H1 (cell line): ENCODE results near the gene PSKH1. TPM values are rescaled to one million over a fixed set of nuclear protein-coding genes. Genes with fewer than 3 reads are reported as not detected.

Experiments
- CTCF ChIA-PET: fragments of 300-600 bp; sonication (Branson Sonifier 250); formaldehyde crosslinking; loops from one replicate; lab custom pipeline; 2021; ENCODE audit not compliant: partially characterized antibody; lab: Charles Lee
- POLR2A ChIA-PET: fragments of 300-600 bp; sonication (Branson Sonifier 250); formaldehyde crosslinking; loops from one replicate; lab custom pipeline; 2021; ENCODE audit warnings: inconsistent platforms; ENCODE audit not compliant: partially characterized antibody; lab: Charles Lee
- DNase-seq, 2 experiments: peaks; one replicate each; pipeline versions ENCODE4 v3.0.0 to v3.0.0-alpha.2; 2010 to 2022; ENCODE audit warnings: low spot score in 2 of 2, low read depth in 1 of 2, mixed read lengths in 1 of 2
- FAIRE-seq: peaks from 2 replicates; lab custom pipeline; 2011; peaks lifted over from hg19 to GRCh38; lab: Jason Lieb, UNC
- H2AFZ ChIP-seq: 2 replicates; pipeline ENCODE4 v1.8.1; 2012; ENCODE audit warnings: low read length, inconsistent platforms
- H2AK5ac ChIP-seq: 2 replicates; pipeline ENCODE4 v1.6.1; 2013; ENCODE audit warnings: low read depth, low read length
- H2BK120ac ChIP-seq: replicated peaks from 2 replicates; pipeline ENCODE3; 2013; ENCODE audit warnings: low read depth, low read length, inconsistent platforms
- H2BK12ac ChIP-seq: 2 replicates; pipeline ENCODE4 v1.6.1; 2013; ENCODE audit warnings: low read depth, low read length
- H2BK15ac ChIP-seq: 2 replicates; pipeline ENCODE4 v1.6.1; 2013; ENCODE audit warnings: low read length
- H2BK20ac ChIP-seq: 2 replicates; pipeline ENCODE4 v1.6.1; 2013; ENCODE audit warnings: low read length
- H2BK5ac ChIP-seq: 2 replicates; pipeline ENCODE4 v1.6.1; 2013; ENCODE audit warnings: low read depth, low read length
- H3K14ac ChIP-seq: 2 replicates; pipeline ENCODE4 v1.6.1; 2013; ENCODE audit warnings: inconsistent platforms; ENCODE audit not compliant: insufficient read length
- H3K18ac ChIP-seq: 2 replicates; pipeline ENCODE4 v1.6.1; 2013; ENCODE audit warnings: low read length; ENCODE audit errors: extremely low read depth
- H3K23ac ChIP-seq: 2 replicates; pipeline ENCODE4 v1.6.1; 2013; ENCODE audit warnings: inconsistent platforms; ENCODE audit not compliant: insufficient read length
- H3K23me2 ChIP-seq: 2 replicates; pipeline ENCODE4 v1.6.1; 2013; ENCODE audit warnings: low read depth, low read length
- H3K27ac ChIP-seq: 2 replicates; pipeline ENCODE4 v1.6.1; 2011; ENCODE audit warnings: low read depth, low read length, inconsistent platforms
- H3K27me3 ChIP-seq, 4 experiments: replicated peaks in 1 of 4; 1 replicate in 1 of 4; 2 replicates in 3 of 4; pipeline versions ENCODE4 v1.6.1 to v1.8.1; 2011 to 2013; ENCODE audit warnings: low read length in 3 of 4, mild to moderate bottlenecking in 3 of 4, inconsistent platforms in 2 of 4, mixed read lengths in 2 of 4, moderate library complexity in 1 of 4; ENCODE audit not compliant: control insufficient read depth in 3 of 4, insufficient read depth in 3 of 4; ENCODE audit errors: extremely low read depth in 1 of 4
- H3K36me3 ChIP-seq, 4 experiments: 2 replicates each; pipeline versions ENCODE4 v1.6.1 to v1.8.1; 2011 to 2013; ENCODE audit warnings: mild to moderate bottlenecking in 4 of 4, low read length in 3 of 4, moderate library complexity in 2 of 4, control low read depth in 1 of 4, inconsistent platforms in 1 of 4; ENCODE audit not compliant: insufficient read depth in 4 of 4, control insufficient read depth in 2 of 4
- H3K4ac ChIP-seq: replicated peaks from 2 replicates; pipeline ENCODE3; 2013; ENCODE audit warnings: low read length, low read depth, mixed read lengths, inconsistent platforms; ENCODE audit not compliant: insufficient read length
- H3K4me1 ChIP-seq, 4 experiments: replicated peaks in 1 of 4; 1 replicate in 1 of 4; 2 replicates in 3 of 4; pipeline versions ENCODE4 v1.6.1 to v1.8.1; 2011 to 2013; ENCODE audit warnings: low read length in 3 of 4, inconsistent platforms in 2 of 4, mixed read lengths in 1 of 4; ENCODE audit not compliant: insufficient read depth in 4 of 4, control insufficient read depth in 3 of 4
- H3K4me2 ChIP-seq, 2 experiments: 2 replicates each; pipeline versions ENCODE4 v1.6.1 to v1.8.1; 2011 to 2013; ENCODE audit warnings: low read depth in 2 of 2, low read length in 2 of 2, control low read depth in 1 of 2, inconsistent platforms in 1 of 2, mild to moderate bottlenecking in 1 of 2; ENCODE audit not compliant: insufficient read depth in 1 of 2
- H3K4me3 ChIP-seq, 4 experiments: fragments of 200-600, 300-600 bp in 1 of 4; sonication (generic), shearing (Covaris generic), sonication (Bioruptor Twin) in 1 of 4; 2 replicates each; pipeline versions ENCODE4 v1.5.1 to v1.8.1; 2011 to 2016; ENCODE audit warnings: low read length in 4 of 4, low read depth in 3 of 4, control low read depth in 2 of 4, inconsistent platforms in 2 of 4, mild to moderate bottlenecking in 2 of 4, mixed read lengths in 1 of 4, moderate library complexity in 1 of 4; ENCODE audit not compliant: insufficient read depth in 2 of 4; ENCODE audit errors: extremely low read depth in 1 of 4
- H3K56ac ChIP-seq: replicated peaks from 2 replicates; pipeline ENCODE3; 2013; ENCODE audit warnings: low read depth, mild to moderate bottlenecking, mixed read lengths, low read length, inconsistent platforms; ENCODE audit not compliant: insufficient read length
- H3K79me1 ChIP-seq: 2 replicates; pipeline ENCODE4 v1.6.1; 2013; ENCODE audit warnings: low read depth, low read length, control low read depth
- H3K79me2 ChIP-seq, 2 experiments: 2 replicates each; pipeline versions ENCODE4 v1.6.1 to v1.8.1; 2012 to 2013; ENCODE audit warnings: low read length in 2 of 2, mild to moderate bottlenecking in 2 of 2, inconsistent platforms in 1 of 2; ENCODE audit not compliant: insufficient read depth in 2 of 2, control insufficient read depth in 1 of 2
- H3K9ac ChIP-seq, 4 experiments: replicated peaks in 1 of 4; 1 replicate in 1 of 4; 2 replicates in 3 of 4; pipeline versions ENCODE4 v1.6.1 to v1.8.1; 2011 to 2013; ENCODE audit warnings: low read depth in 3 of 4, low read length in 3 of 4, control low read depth in 2 of 4, mild to moderate bottlenecking in 2 of 4, moderate library complexity in 2 of 4, inconsistent platforms in 1 of 4; ENCODE audit errors: extremely low read depth in 1 of 4
- H3K9me3 ChIP-seq, 2 experiments: 2 replicates each; pipeline versions ENCODE4 v1.6.1 to v1.8.1; 2012 to 2013; ENCODE audit warnings: mild to moderate bottlenecking in 2 of 2, moderate library complexity in 2 of 2, control low read depth in 1 of 2, inconsistent platforms in 1 of 2, low read depth in 1 of 2, low read length in 1 of 2, mixed read lengths in 1 of 2; ENCODE audit not compliant: insufficient read depth in 2 of 2
- H4K20me1 ChIP-seq, 2 experiments: replicated peaks in 1 of 2; 2 replicates each; pipeline versions ENCODE3 to v1.8.1; 2011 to 2013; ENCODE audit warnings: inconsistent platforms in 2 of 2, low read length in 2 of 2, mild to moderate bottlenecking in 1 of 2; ENCODE audit not compliant: insufficient read depth in 2 of 2, control insufficient read depth in 1 of 2
- H4K5ac ChIP-seq: 2 replicates; pipeline ENCODE4 v1.6.1; 2013; ENCODE audit warnings: low read length, low read depth, mixed read lengths, inconsistent platforms; ENCODE audit not compliant: insufficient read length
- H4K8ac ChIP-seq: 2 replicates; pipeline ENCODE4 v1.8.0; 2013; ENCODE audit warnings: mild to moderate bottlenecking, moderate library complexity, low read length, inconsistent platforms; ENCODE audit not compliant: insufficient read depth; ENCODE audit errors: extremely low read depth
- H4K91ac ChIP-seq: replicated peaks from 2 replicates; pipeline ENCODE3; 2013; ENCODE audit warnings: low read length, mixed read lengths, inconsistent platforms; ENCODE audit not compliant: insufficient read length
- BACH1 ChIP-seq: IDR thresholded peaks from 2 replicates; pipeline ENCODE4 v1.6.1; 2012; ENCODE audit warnings: low read length, improper control_type of control experiment
- CBX5 ChIP-seq: fragments of 300-800, 300-1000 bp; sonication (generic); IDR thresholded peaks from 2 replicates; pipeline ENCODE4 v1.7.1; 2016; ENCODE audit warnings: antibody characterized with exemption, low read length, low read depth
- CHD2 ChIP-seq: IDR thresholded peaks from 2 replicates; pipeline ENCODE4 v1.6.1; 2012; ENCODE audit warnings: low read length, improper control_type of control experiment
- EGR1 ChIP-seq: IDR thresholded peaks from 2 replicates; pipeline ENCODE4 v1.6.1; 2011; ENCODE audit warnings: low read depth, low read length, borderline replicate concordance
- HDAC6 ChIP-seq: IDR thresholded peaks from one replicate; pipeline ENCODE4 v1.7.1; 2012; ENCODE audit warnings: low read depth, mild to moderate bottlenecking, inconsistent platforms, low read length, moderate library complexity
- NANOG ChIP-seq: IDR thresholded peaks from 2 replicates; pipeline ENCODE4 v1.6.1; 2011; ENCODE audit warnings: low read length, low read depth, mild to moderate bottlenecking, inconsistent platforms; ENCODE audit not compliant: insufficient read depth, poor library complexity, severe bottlenecking
- POLR2AphosphoS5 ChIP-seq: IDR thresholded peaks from 2 replicates; pipeline ENCODE4 v1.6.1; 2011; ENCODE audit warnings: low read depth, low read length
- SUZ12 ChIP-seq: fragments of 200-600 bp; sonication (generic); IDR thresholded peaks from 2 replicates; pipeline ENCODE4 v1.6.1; 2012; ENCODE audit warnings: mild to moderate bottlenecking, inconsistent platforms, low read length, moderate library complexity, mixed read lengths
- TBP ChIP-seq: IDR thresholded peaks from 2 replicates; pipeline ENCODE4 v1.6.1; 2011; ENCODE audit warnings: low read depth, low read length, improper control_type of control experiment
- TCF12 ChIP-seq: IDR thresholded peaks from 2 replicates; pipeline ENCODE4 v1.6.1; 2011; ENCODE audit warnings: low read depth, mild to moderate bottlenecking, low read length
- ZNF274 ChIP-seq: IDR thresholded peaks from 2 replicates; pipeline ENCODE4 v1.7.0; 2012; ENCODE audit warnings: low read length, borderline replicate concordance; ENCODE audit errors: extremely low read depth
- WGBS, 2 experiments: shearing (Covaris generic) in 1 of 2; methylation state at CpG; one replicate each; pipeline versions ENCODE4 v1.1.6 to v1.1.7; 2013 to 2015; ENCODE audit warnings: low lambda C conversion rate in 2 of 2, mixed read lengths in 2 of 2, inconsistent platforms in 1 of 2, low coverage in 1 of 2, missing lambda C conversion rate in 1 of 2; ENCODE audit not compliant: insufficient replicate concordance in 2 of 2, insufficient coverage in 1 of 2, insufficient read length in 1 of 2; ENCODE audit errors: extremely low coverage in 1 of 2, missing lambda C conversion rate in 1 of 2; 5-methylcytosine and 5-hydroxymethylcytosine counted together
- polyA plus RNA-seq, 7 experiments: library from polyadenylated mRNA; depleted of rRNA in 3 of 7; stranded (reverse) in 5 of 7; unstranded in 2 of 7; fragments of >200 nt in 5 of 7; fragments of 200-250 nt in 2 of 7; gene quantifications; 1 replicate in 5 of 7; 2 replicates in 1 of 7; 4 replicates in 1 of 7; pipeline versions ENCODE4 v1.2.1 to v1.2.3, GENCODE V29; 2011 to 2013; ENCODE audit warnings: missing spikeins in 2 of 7, mixed read lengths in 2 of 7
- total RNA-seq: library from RNA; stranded (reverse); fragmentation: NEBNext Ultra II Directional; extraction: Animal tissue kit (Norgen Biotek cat#: 25700); gene quantifications from 2 replicates; pipeline ENCODE4 v1.2.1, GENCODE V29; 2021
- TF ChIP-seq, protein P1 (sequence below), 3 experiments: IDR thresholded peaks; 1 replicate in 2 of 3; 2 replicates in 1 of 3; pipeline versions ENCODE4 v1.5.1 to v1.6.1; 2011; ENCODE audit warnings: low read length in 3 of 3, mild to moderate bottlenecking in 3 of 3, inconsistent platforms in 2 of 3, low read depth in 1 of 3, moderate library complexity in 1 of 3; ENCODE audit not compliant: insufficient read depth in 1 of 3; ENCODE audit errors: control extremely low read depth in 1 of 3

Gene PSKH1
- total and polyA plus RNA-seq, 2 of the 8 experiments (the other 6 are each of a cell fraction or from before 2014, with no cell fraction given), result 24.8 to 51.0 TPM

DNA sequence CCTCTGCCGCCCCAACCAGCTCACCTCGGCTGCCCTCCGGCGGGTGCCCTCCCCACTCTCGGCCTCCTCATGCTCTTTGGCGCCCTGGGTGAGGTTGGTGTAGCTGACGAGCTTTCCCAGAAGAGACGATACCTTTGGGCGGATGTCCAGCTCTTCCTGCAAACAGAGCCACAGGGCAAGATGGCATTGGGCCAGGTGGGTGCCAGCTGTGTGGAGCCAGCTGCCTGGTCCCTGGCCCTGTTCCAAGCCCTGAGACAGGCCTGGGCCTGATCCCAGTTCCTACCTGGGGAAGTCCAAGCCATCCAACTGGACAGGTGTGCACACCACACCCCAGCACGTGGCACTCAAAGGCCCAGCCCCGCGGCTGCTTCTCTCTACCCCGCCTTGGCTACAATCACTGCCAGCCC, 68.5 kb downstream of the PSKH1 start:
- FAIRE-seq, result no peak
- peaks cover 4 to 25% of the 10 kb centered on the region in 2 experiments for H4K20me1 ChIP-seq
- H3K23ac ChIP-seq, result no peak overlapping the region
- H2AK5ac ChIP-seq, result no peak overlapping the region
- no peak overlapping the region for H3K14ac ChIP-seq
- H2BK15ac ChIP-seq, result no peak overlapping the region
- H3K56ac ChIP-seq, result no peak overlapping the region
- no peak overlapping the region for H2BK12ac ChIP-seq
- no peak overlapping the region for H4K5ac ChIP-seq
- H3K9ac ChIP-seq, result no peak overlapping the region
- H3K4me2 ChIP-seq, result no peak overlapping the region
- no peak overlapping the region for H3K27ac ChIP-seq
- 98% methylated on average over 12 of the region's 13 CpGs; no CpG with 5 or more reads in 1 of the 2 experiments for WGBS, 2 experiments
- H3K36me3 ChIP-seq, result peaks cover 4 to 27% (median 22%) of the 10 kb centered on the region in 4 experiments; a peak in 6 of 8 replicates
- DNase-seq, result no peak
- no peaks in the 10 kb centered on the region; a peak in 1 of 4 replicates for H3K79me2 ChIP-seq
- no peaks in the 10 kb centered on the region for H3K9me3 ChIP-seq
- no peak overlapping the region for H4K91ac ChIP-seq
- no peak overlapping the region for H3K4ac ChIP-seq
- H3K4me1 ChIP-seq, result peaks cover 3 to 15% (median 12%) of the 10 kb centered on the region in 4 experiments; a peak in 6 of 7 replicates
- H2AFZ ChIP-seq, result no peak overlapping the region
- H3K79me1 ChIP-seq, result peaks cover 12% of the 10 kb centered on the region; the same call in 1 of the 2 replicates
- no peak overlapping the region for H3K4me3 ChIP-seq
- no peak overlapping the region for H2BK120ac ChIP-seq
- H2BK5ac ChIP-seq, result no peak overlapping the region
- no peaks in the 10 kb centered on the region for H3K27me3 ChIP-seq
- H3K23me2 ChIP-seq, result no peaks in the 10 kb centered on the region; the same call in 1 of the 2 replicates
- CTCF ChIA-PET, result interaction anchor here (0.9 to 10.9 kb wide), 3 partner anchors 17 to 66 kb away, joined by 3 to 90 read pairs (median 9); partner anchors contain the start of gene LCAT
- no peak overlapping the region for H4K8ac ChIP-seq
- POLR2A ChIA-PET, result interaction anchor here (0.8 to 0.9 kb wide), 2 partner anchors 10 to 17 kb away, joined by 3 read pairs; partner anchors contain the start of gene LCAT
- H2BK20ac ChIP-seq, result no peak overlapping the region
- H3K18ac ChIP-seq, result no peak overlapping the region
- TF ChIP-seq ZNF274 (no peak), SUZ12 (no peak), CBX5 (no peak), BACH1 (no peak), CHD2 (no peak), EGR1 (no peak), POLR2AphosphoS5 (no peak), NANOG (no peak), TCF12 (no peak), HDAC6 (no peak), TBP (no peak)
- TF ChIP-seq, protein P1, sequence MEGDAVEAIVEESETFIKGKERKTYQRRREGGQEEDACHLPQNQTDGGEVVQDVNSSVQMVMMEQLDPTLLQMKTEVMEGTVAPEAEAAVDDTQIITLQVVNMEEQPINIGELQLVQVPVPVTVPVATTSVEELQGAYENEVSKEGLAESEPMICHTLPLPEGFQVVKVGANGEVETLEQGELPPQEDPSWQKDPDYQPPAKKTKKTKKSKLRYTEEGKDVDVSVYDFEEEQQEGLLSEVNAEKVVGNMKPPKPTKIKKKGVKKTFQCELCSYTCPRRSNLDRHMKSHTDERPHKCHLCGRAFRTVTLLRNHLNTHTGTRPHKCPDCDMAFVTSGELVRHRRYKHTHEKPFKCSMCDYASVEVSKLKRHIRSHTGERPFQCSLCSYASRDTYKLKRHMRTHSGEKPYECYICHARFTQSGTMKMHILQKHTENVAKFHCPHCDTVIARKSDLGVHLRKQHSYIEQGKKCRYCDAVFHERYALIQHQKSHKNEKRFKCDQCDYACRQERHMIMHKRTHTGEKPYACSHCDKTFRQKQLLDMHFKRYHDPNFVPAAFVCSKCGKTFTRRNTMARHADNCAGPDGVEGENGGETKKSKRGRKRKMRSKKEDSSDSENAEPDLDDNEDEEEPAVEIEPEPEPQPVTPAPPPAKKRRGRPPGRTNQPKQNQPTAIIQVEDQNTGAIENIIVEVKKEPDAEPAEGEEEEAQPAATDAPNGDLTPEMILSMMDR (IDR thresholded peaks at IDR 0.05; ENCODE audit: control extremely low read depth in 1 of 3, insufficient read depth in 1 of 3, low read depth in 1 of 3, low read length in 3 of 3), result no peak
